ENCODE results near the gene ZNF628. TPM values are rescaled to one million over a fixed set of nuclear protein-coding genes. Genes with fewer than 3 reads are reported as not detected.

The ZNF628 gene
- total and polyA plus RNA-seq, 2 of the 8 experiments (the other 6 are each of a cell fraction or from before 2014, with no cell fraction given) = 1.7 to 10.8 TPM

DNA sequence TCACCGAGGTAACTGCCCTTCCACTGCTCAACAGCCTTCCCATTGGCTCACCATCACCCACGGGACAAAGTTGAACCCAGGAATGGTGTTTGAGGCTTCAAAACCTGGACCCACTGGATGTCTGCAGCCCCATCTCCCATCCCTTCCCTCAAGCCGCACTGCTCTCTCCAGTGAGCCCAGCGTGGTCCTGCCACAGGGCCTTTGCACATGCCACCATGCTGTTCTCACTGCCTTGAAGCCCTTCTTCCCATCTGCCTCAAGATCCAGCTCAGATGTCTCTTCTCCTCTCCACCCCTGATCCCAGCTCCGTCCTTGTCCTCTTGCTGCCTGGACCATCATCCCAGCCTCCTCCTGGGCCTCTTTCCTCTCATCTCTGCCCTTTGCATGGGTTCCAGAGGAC is 37.4 kb upstream of the ZNF628 start:
- H4K5ac ChIP-seq (ENCODE audit: insufficient read length, low read depth, low read length) = no peak overlapping the region
- CTCF ChIA-PET (ENCODE audit: partially characterized antibody) = interaction anchor here (0.8 to 1.3 kb wide), 3 partner anchors 21 to 150 kb away, joined by 3 to 5 read pairs (median 3); no protein-coding TSS in a partner anchor
- peak overlapping the region; percentile 27; the same call in 1 of the 2 replicates for H2BK12ac ChIP-seq (ENCODE audit: low read depth, low read length)
- 0 out of 2 replicates have a peak overlapping the region, but pooled peaks have one; percentile 60 for H2AK5ac ChIP-seq (ENCODE audit: low read depth, low read length)
- H3K4ac ChIP-seq (replicated peaks; ENCODE audit: insufficient read length, low read depth, low read length) = no peak overlapping the region
- no peak overlapping the region for H4K91ac ChIP-seq (replicated peaks; ENCODE audit: insufficient read length, low read length)
- H3K27me3 ChIP-seq (replicated peaks in 1 of 4; ENCODE audit: control insufficient read depth in 3 of 4, extremely low read depth in 1 of 4, insufficient read depth in 3 of 4, low read length in 3 of 4) = peaks cover 27 to 59% (median 51%) of the 10 kb centered on the region in 4 experiments
- no peaks in the 10 kb centered on the region for H3K79me2 ChIP-seq (ENCODE audit: control insufficient read depth in 1 of 2, insufficient read depth in 2 of 2, low read length in 2 of 2)
- peaks cover 6 to 21% (median 9%) of the 10 kb centered on the region in 4 experiments for H3K4me1 ChIP-seq (replicated peaks in 1 of 4; ENCODE audit: control insufficient read depth in 3 of 4, insufficient read depth in 4 of 4, low read length in 3 of 4)
- no peak overlapping the region for H2BK5ac ChIP-seq (ENCODE audit: low read depth, low read length)
- no peak overlapping the region for H4K8ac ChIP-seq (ENCODE audit: extremely low read depth, insufficient read depth, low read length)
- H3K79me1 ChIP-seq (ENCODE audit: low read depth, low read length) = peaks cover 6% of the 10 kb centered on the region
- no peak overlapping the region for H2BK20ac ChIP-seq (ENCODE audit: low read length)
- no peak overlapping the region for H3K18ac ChIP-seq (ENCODE audit: extremely low read depth, low read length)
- POLR2A ChIA-PET (ENCODE audit: partially characterized antibody) = interaction anchor here (0.7 to 4.0 kb wide), 3 partner anchors 10 to 217 kb away, joined by 3 to 48 read pairs (median 4); partner anchors contain the start of gene UBE2S
- no peak overlapping the region for H3K56ac ChIP-seq (replicated peaks; ENCODE audit: insufficient read length, low read depth, low read length)
- H2AFZ ChIP-seq (ENCODE audit: low read length) = no peak overlapping the region
- WGBS, 2 experiments (ENCODE audit: extremely low coverage in 1 of 2, insufficient coverage in 1 of 2, insufficient read length in 1 of 2, insufficient replicate concordance in 2 of 2, low coverage in 1 of 2, low lambda C conversion rate in 2 of 2, missing lambda C conversion rate in 1 of 2) = 77% methylated on average over 5 of the region's 5 CpGs; no CpG with 5 or more reads in 1 of the 2 experiments
- no peak overlapping the region for H3K9ac ChIP-seq (replicated peaks in 1 of 4; ENCODE audit: extremely low read depth in 1 of 4, low read depth in 3 of 4, low read length in 3 of 4)
- H3K14ac ChIP-seq (ENCODE audit: insufficient read length) = no peak overlapping the region
- no peak overlapping the region for H2BK120ac ChIP-seq (replicated peaks; ENCODE audit: low read depth, low read length)
- H3K4me3 ChIP-seq (ENCODE audit: extremely low read depth in 1 of 4, insufficient read depth in 2 of 4, low read depth in 3 of 4, low read length in 4 of 4) = no peak overlapping the region
- H3K23ac ChIP-seq (ENCODE audit: insufficient read length) = no peak overlapping the region
- H3K27ac ChIP-seq (ENCODE audit: low read depth, low read length) = no peak overlapping the region
- no peak overlapping the region for H3K4me2 ChIP-seq (ENCODE audit: insufficient read depth in 1 of 2, low read depth in 2 of 2, low read length in 2 of 2)
- H2BK15ac ChIP-seq (ENCODE audit: low read length) = no peak overlapping the region
- H3K36me3 ChIP-seq (ENCODE audit: control insufficient read depth in 2 of 4, insufficient read depth in 4 of 4, low read length in 3 of 4) = no peaks in the 10 kb centered on the region
- H3K23me2 ChIP-seq (ENCODE audit: low read depth, low read length) = peaks cover 26% of the 10 kb centered on the region; the same call in 1 of the 2 replicates
- no peak for DNase-seq (ENCODE audit: low read depth in 1 of 2, low spot score in 2 of 2)
- no peak for FAIRE-seq
- TF ChIP-seq KDM1A (IDR thresholded peaks at IDR 0.05; ENCODE audit: borderline replicate concordance, low read length) (0 out of 2 replicates have a peak, but pooled peaks have one; percentile 62), ATF3 (IDR thresholded peaks at IDR 0.05; ENCODE audit: insufficient read depth, low read depth, low read length) (no peak)
- H4K20me1 ChIP-seq (replicated peaks in 1 of 2; ENCODE audit: control insufficient read depth in 1 of 2, insufficient read depth in 2 of 2, low read length in 2 of 2) = peaks cover 6 to 25% of the 10 kb centered on the region in 2 experiments
- no peaks in the 10 kb centered on the region for H3K9me3 ChIP-seq (ENCODE audit: insufficient read depth in 2 of 2, low read depth in 1 of 2, low read length in 1 of 2)
